Thoracic aorta (tissue), 2 donors: Measurements from ENCODE around the gene CPAMD8. TPM values are rescaled to one million over a fixed set of nuclear protein-coding genes. Genes with fewer than 3 reads are reported as not detected.

Experiments
- ATAC-seq: fragments of 150-250 bp; one replicate; pipeline ENCODE4 v1.8.0; 2017; ENCODE audit warnings: low read depth; ENCODE audit not compliant: insufficient number of reproducible peaks, low FRiP score
- DNase-seq: peaks from one replicate; pipeline ENCODE4 v3.0.0-alpha.2; 2020; ENCODE audit warnings: low spot score
- H3K27ac ChIP-seq, 2 donors: fragments of 200-600 bp; sonication (generic); 1 replicate in 1 of 2; 2 replicates in 1 of 2; pipeline ENCODE4 v1.5.1; 2016; ENCODE audit warnings: mild to moderate bottlenecking in 2 of 2, moderate library complexity in 2 of 2
- H3K27me3 ChIP-seq: fragments of 200-600 bp; sonication (generic); replicated peaks from 2 replicates; pipeline ENCODE4 v1.6.0; 2016; ENCODE audit warnings: mild to moderate bottlenecking; ENCODE audit not compliant: insufficient read depth
- H3K36me3 ChIP-seq: fragments of 200-600 bp; sonication (generic); one replicate; pipeline ENCODE4 v1.5.1; 2016
- H3K4me1 ChIP-seq, 2 donors: fragments of 200-600 bp; sonication (generic); 1 replicate in 1 of 2; 2 replicates in 1 of 2; pipeline versions ENCODE4 v1.5.1 to v1.6.0; 2016; ENCODE audit warnings: low read depth in 2 of 2, mild to moderate bottlenecking in 1 of 2; ENCODE audit not compliant: control insufficient read depth in 1 of 2
- H3K4me3 ChIP-seq: fragments of 200-600 bp; sonication (generic); 2 replicates; pipeline ENCODE4 v1.5.1; 2016; ENCODE audit warnings: mild to moderate bottlenecking
- H3K9me3 ChIP-seq: fragments of 200-600 bp; sonication (generic); 2 replicates; pipeline ENCODE4 v1.5.1; 2016
- CTCF ChIP-seq: fragments of 200-600 bp; sonication (generic); IDR thresholded peaks from one replicate; pipeline ENCODE4 v1.5.1; 2019; ENCODE audit warnings: antibody characterized with exemption
- total RNA-seq, 2 donors: library from RNA; depleted of rRNA; stranded (reverse); fragments of >200 nt; gene quantifications; one replicate each; pipeline versions ENCODE4 v1.1.0 to v1.2.3, GENCODE V29; 2016

Gene CPAMD8
- total RNA-seq, 2 donors from 2014 or later = 27.3 to 36.4 TPM

DNA sequence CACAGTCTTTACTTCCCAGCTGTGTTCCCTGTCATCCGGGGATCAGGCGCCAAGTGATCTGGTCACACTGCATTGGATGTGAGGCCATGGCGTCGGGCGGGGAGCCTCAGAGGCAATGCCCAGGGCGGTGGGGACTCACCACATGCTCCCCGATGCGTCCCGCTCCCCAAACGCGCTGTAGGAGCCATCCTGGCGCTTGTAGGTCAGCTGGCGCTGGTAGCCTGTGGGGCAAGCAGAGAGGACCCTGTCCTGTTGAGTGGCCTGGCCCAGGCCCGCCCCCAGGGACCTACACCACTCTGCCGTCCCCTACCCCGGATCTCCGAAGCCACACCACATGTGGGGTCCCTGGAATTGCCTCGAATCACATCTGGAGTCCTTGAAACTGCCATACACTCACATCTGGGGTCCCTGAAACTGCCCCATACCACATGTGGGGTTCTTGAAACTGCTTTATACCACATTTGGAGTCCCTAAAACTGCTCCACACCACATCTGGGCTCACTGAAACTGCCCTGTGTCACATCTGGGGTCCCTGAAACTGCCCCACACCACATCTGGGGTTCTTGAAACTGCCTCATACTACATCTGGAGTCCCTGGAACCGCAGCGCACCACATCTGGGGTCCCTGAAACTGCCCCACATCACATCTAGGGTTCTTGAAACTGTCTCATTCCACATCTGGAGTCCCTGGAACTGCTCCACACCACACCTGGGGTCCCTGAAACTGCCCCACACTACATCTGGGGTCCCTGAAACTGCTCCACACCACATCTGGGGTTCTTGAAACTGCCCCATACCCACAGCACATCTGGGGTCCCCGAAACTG, 104.6 kb downstream of the CPAMD8 start:
- peaks cover 3% of the 10 kb centered on the region for H3K9me3 ChIP-seq
- no peak for TF ChIP-seq CTCF
- ATAC-seq (no peak), DNase-seq (no peak)
- H3K27ac ChIP-seq = no peak overlapping the region
- H3K4me1 ChIP-seq = no peaks in the 10 kb centered on the region
- no peaks in the 10 kb centered on the region for H3K27me3 ChIP-seq
- no peaks in the 10 kb centered on the region for H3K36me3 ChIP-seq
- H3K4me3 ChIP-seq = no peak overlapping the region

DNA sequence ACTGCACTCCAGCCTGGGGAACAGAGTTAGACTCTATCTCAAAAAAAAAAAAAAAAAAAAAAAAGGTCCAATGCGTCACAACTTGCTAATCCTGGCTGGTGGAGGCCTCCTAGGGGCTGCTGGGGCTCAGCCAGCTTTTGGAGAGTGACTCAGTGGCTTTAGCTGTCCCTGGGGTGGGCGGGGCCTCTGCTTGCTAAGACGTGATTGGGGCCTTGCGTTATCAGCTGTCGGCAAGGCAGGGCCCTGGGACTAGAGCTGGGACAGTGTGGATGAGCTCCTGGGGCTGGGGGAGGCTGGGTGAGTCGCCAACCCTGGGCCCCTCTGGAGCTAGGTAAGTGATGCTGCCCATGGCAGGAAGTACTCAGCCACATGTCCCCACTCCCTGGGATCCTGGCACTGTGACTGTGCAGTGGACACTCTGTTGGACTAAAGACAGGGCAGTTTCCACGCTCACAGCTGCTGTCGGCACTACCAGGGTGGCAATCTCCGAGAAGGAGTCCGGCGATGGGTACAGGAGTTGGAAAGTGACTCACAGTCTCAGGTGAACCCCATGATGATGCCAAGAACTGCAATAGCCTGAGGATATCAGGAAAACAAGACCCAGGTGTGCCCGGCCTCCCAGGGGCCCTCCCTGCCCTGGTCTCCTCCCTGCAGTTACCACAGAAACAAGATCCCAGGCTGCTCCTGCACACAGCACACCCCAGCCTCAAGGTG, 105.6 kb downstream of the CPAMD8 start:
- ATAC-seq (no peak), DNase-seq (no peak)
- no peaks in the 10 kb centered on the region for H3K36me3 ChIP-seq
- H3K27ac ChIP-seq = no peak overlapping the region
- H3K9me3 ChIP-seq = peaks cover 3% of the 10 kb centered on the region
- no peaks in the 10 kb centered on the region for H3K27me3 ChIP-seq
- TF ChIP-seq CTCF = no peak
- H3K4me3 ChIP-seq = no peak overlapping the region
- H3K4me1 ChIP-seq = no peaks in the 10 kb centered on the region

DNA sequence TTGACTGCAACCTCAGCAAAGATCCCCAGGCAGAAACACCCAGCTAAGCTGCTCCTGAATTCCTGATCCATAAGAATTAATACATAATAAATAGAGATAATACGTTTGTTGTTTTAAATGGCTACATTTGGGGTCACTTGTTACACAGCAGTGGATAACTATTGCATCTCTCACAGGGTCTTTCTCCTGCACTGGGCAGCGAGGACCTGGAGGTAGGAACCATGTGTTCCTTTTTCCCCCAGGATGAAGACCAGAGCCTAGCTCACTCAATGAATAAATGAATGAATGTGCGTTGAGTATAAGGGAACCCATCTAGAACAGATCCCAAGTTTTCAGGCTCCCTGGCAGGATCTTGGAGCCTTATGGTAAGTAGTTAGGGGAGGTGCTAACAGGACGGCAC, 107.1 kb downstream of the CPAMD8 start:
- Histone ChIP-seq H3K27ac (no peak overlapping the region), H3K9me3 (peaks cover 4% of the 10 kb centered on the region), H3K4me3 (no peak overlapping the region), H3K36me3 (no peaks in the 10 kb centered on the region), H3K4me1 (no peaks in the 10 kb centered on the region), H3K27me3 (no peaks in the 10 kb centered on the region)
- TF ChIP-seq CTCF = no peak
- ATAC-seq (no peak), DNase-seq (no peak)

- DNase-seq (no peak), ATAC-seq (no peak)
- no peak for TF ChIP-seq CTCF
- Histone ChIP-seq H3K4me1 (no peaks in the 10 kb centered on the region), H3K27me3 (no peaks in the 10 kb centered on the region), H3K36me3 (no peaks in the 10 kb centered on the region), H3K27ac (no peak overlapping the region), H3K9me3 (peaks cover 14% of the 10 kb centered on the region), H3K4me3 (no peak overlapping the region)
These were observed 109.2 kb downstream of the CPAMD8 start for GRCh38 chr19:16917401-16917800.

GRCh38 chr19:16915734-16916133, 110.9 kb downstream of the CPAMD8 start:
- Histone ChIP-seq H3K4me3 (no peak overlapping the region), H3K27me3 (no peaks in the 10 kb centered on the region), H3K36me3 (no peaks in the 10 kb centered on the region), H3K27ac (no peak overlapping the region), H3K4me1 (no peaks in the 10 kb centered on the region), H3K9me3 (peaks cover 14% of the 10 kb centered on the region)
- TF ChIP-seq CTCF = no peak
- ATAC-seq (no peak), DNase-seq (no peak)
